ENCODE measurements around the gene FAM13A. TPM values are rescaled to one million over a fixed set of nuclear protein-coding genes. Genes with fewer than 3 reads are reported as not detected.
A peak's percentile ranks its signal among the peaks of the same experiment; 100 is the strongest.
"Not testable (repeated sequence)": the region's sequence is repeated elsewhere in the genome, so short reads cannot be mapped to it uniquely, and the experiment has no call there.

The FAM13A gene
- 14.3 and 16.8 TPM in 2 replicates for total RNA-seq
- polyA plus RNA-seq (2012): 4.8 TPM

- peak; percentile 96 for DNase-seq (ENCODE audit: low read depth)
These were observed at the start of gene FAM13A for GRCh38 chr4:89056953-89057398. TSS of gene FAM13A (minus strand) at chr4:89057185. CDS start at chr4:89056964, 221 bp downstream.

GRCh38 chr4:89105726-89106125 is 48.7 kb upstream of the FAM13A start:
- no peak for DNase-seq (ENCODE audit: low read depth)

GRCh38 chr4:89101256-89102161 is 44.5 kb upstream of the FAM13A start:
- no peak for DNase-seq (ENCODE audit: low read depth)

- DNase-seq (ENCODE audit: low read depth): no peak
These were observed 43.9 kb upstream of the FAM13A start for GRCh38 chr4:89100853-89101252.

- DNase-seq (ENCODE audit: low read depth): no peak
These were observed 42.5 kb upstream of the FAM13A start for GRCh38 chr4:89099471-89099870.

GRCh38 chr4:89099034-89099433 is 42.0 kb upstream of the FAM13A start:
- no peak for DNase-seq (ENCODE audit: low read depth)

- DNase-seq (ENCODE audit: low read depth): no peak
These were observed 21.3 kb upstream of the FAM13A start for GRCh38 chr4:89078300-89078699.

GRCh38 chr4:89077761-89078160 is 20.8 kb upstream of the FAM13A start:
- DNase-seq (ENCODE audit: low read depth): no peak

GRCh38 chr4:89072921-89073320 is 15.9 kb upstream of the FAM13A start:
- DNase-seq (ENCODE audit: low read depth): peak; percentile 70

GRCh38 chr4:89071311-89071710 is 14.3 kb upstream of the FAM13A start:
- DNase-seq (ENCODE audit: low read depth): no peak

- DNase-seq (ENCODE audit: low read depth): no peak
These were observed 13.1 kb upstream of the FAM13A start for GRCh38 chr4:89070041-89070440.

GRCh38 chr4:89069481-89069880 is 12.5 kb upstream of the FAM13A start:
- DNase-seq (ENCODE audit: low read depth): no peak

GRCh38 chr4:89067417-89067816 is 10.4 kb upstream of the FAM13A start:
- DNase-seq (ENCODE audit: low read depth): no peak

- DNase-seq (ENCODE audit: low read depth): no peak
These were observed 7.9 kb upstream of the FAM13A start for GRCh38 chr4:89064848-89065247.

- DNase-seq (ENCODE audit: low read depth): not testable (repeated sequence)
These were observed 859 bp upstream of the FAM13A start for GRCh38 chr4:89057844-89058243.

- no peak for DNase-seq (ENCODE audit: low read depth)
These were observed 563 bp downstream of the FAM13A start for GRCh38 chr4:89056292-89056952.

- no peak for DNase-seq (ENCODE audit: low read depth)
These were observed 1.6 kb downstream of the FAM13A start for GRCh38 chr4:89055157-89056080.

- DNase-seq (ENCODE audit: low read depth): no peak
These were observed 2.4 kb downstream of the FAM13A start for GRCh38 chr4:89054627-89055026.

- DNase-seq (ENCODE audit: low read depth): no peak
These were observed 7.1 kb downstream of the FAM13A start for GRCh38 chr4:89049853-89050252.

- no peak for DNase-seq (ENCODE audit: low read depth)
These were observed 7.9 kb downstream of the FAM13A start for GRCh38 chr4:89048906-89049601.

All from myocyte (in vitro differentiated cells).